Right lobe of liver (tissue), 4 donors: ENCODE data around the gene JMJD8.

ENCODE experiments used
- CTCF ChIP-seq, 4 donors: fragments of 200-600 bp in 3 of 4; fragments of 450-650 bp in 1 of 4; IDR thresholded peaks; one replicate each; pipeline versions ENCODE4 v1.5.1 to v1.8.0; 2016 to 2022; ENCODE audit warnings: antibody characterized with exemption in 4 of 4, mild to moderate bottlenecking in 2 of 4
- POLR2A ChIP-seq: fragments of 450-650 bp; IDR thresholded peaks from one replicate; pipeline ENCODE4 v1.6.1; 2017; ENCODE audit warnings: antibody characterized with exemption, mild to moderate bottlenecking
- donor health status: DM: no; HTN: no; CAD: no.
- donor health status: DM: no; HTN: no; CAD: no.
- donor health status: DM: no; HTN: yes; CAD: no.

GRCh38 chr16:686459-687260 is 2.5 kb upstream of the JMJD8 start:
- TF ChIP-seq CTCF (IDR thresholded peaks at IDR 0.05) (no peak), POLR2A (no peak)
